Loucy (cell line): ENCODE data around the gene NCOR1.

Source experiments
- H2AFZ ChIP-seq: fragments of 200-600 bp; sonication (generic); 2 replicates; pipeline ENCODE4 v1.6.0; 2016; ENCODE audit warnings: antibody characterized with exemption, mild to moderate bottlenecking, low read length, moderate library complexity
- H3F3A ChIP-seq: fragments of 200-600 bp; 2 replicates; pipeline ENCODE4 v1.6.0; 2016; ENCODE audit warnings: antibody characterized with exemption, low read depth, mild to moderate bottlenecking
- H3K27me3 ChIP-seq: fragments of 200-600 bp; sonication (generic); 2 replicates; pipeline ENCODE4 v1.6.1; 2014; ENCODE audit warnings: low read length, mild to moderate bottlenecking; ENCODE audit not compliant: insufficient read depth, poor library complexity, severe bottlenecking
- H3K36me3 ChIP-seq: fragments of 200-600 bp; sonication (generic); 2 replicates; pipeline ENCODE4 v1.6.1; 2016; ENCODE audit warnings: low read length; ENCODE audit not compliant: insufficient read depth
- H3K4me1 ChIP-seq: fragments of 200-600 bp; sonication (generic); 2 replicates; pipeline ENCODE4 v1.5.1; 2014; ENCODE audit warnings: low read length, mild to moderate bottlenecking; ENCODE audit not compliant: insufficient read depth, poor library complexity, severe bottlenecking
- H3K4me2 ChIP-seq: fragments of 200-600 bp; sonication (generic); 2 replicates; pipeline ENCODE4 v1.6.0; 2014; ENCODE audit warnings: antibody characterized with exemption, low read length, low read depth, mild to moderate bottlenecking; ENCODE audit not compliant: poor library complexity, severe bottlenecking
- H3K4me3 ChIP-seq: fragments of 200-600 bp; sonication (generic); 2 replicates; pipeline ENCODE4 v1.5.1; 2014; ENCODE audit warnings: low read length, mild to moderate bottlenecking, mixed read lengths; ENCODE audit not compliant: poor library complexity, severe bottlenecking
- H3K79me2 ChIP-seq: fragments of 200-600 bp; sonication (generic); 2 replicates; pipeline ENCODE4 v1.6.1; 2014; ENCODE audit warnings: low read length; ENCODE audit not compliant: insufficient read depth
- H3K9ac ChIP-seq: fragments of 200-600 bp; sonication (generic); 2 replicates; pipeline ENCODE4 v1.6.0; 2014; ENCODE audit warnings: mild to moderate bottlenecking, low read depth, low read length, moderate library complexity; ENCODE audit not compliant: poor library complexity, severe bottlenecking
- H3K9me2 ChIP-seq: fragments of 200-600 bp; sonication (generic); replicated peaks from 2 replicates; pipeline ENCODE4 v1.6.1; 2016; ENCODE audit warnings: low read depth, low read length, mixed read lengths
- H3K9me3 ChIP-seq: fragments of 200-600 bp; sonication (generic); 2 replicates; pipeline ENCODE4 v1.6.1; 2014; ENCODE audit warnings: mild to moderate bottlenecking, antibody characterized with exemption, low read length, low read depth; ENCODE audit not compliant: insufficient read depth
- H4K20me1 ChIP-seq: fragments of 200-600 bp; sonication (generic); 2 replicates; pipeline ENCODE4 v1.6.0; 2014; ENCODE audit warnings: antibody characterized with exemption, low read length, mild to moderate bottlenecking; ENCODE audit not compliant: insufficient read depth, poor library complexity, severe bottlenecking
- CTCF ChIP-seq: fragments of 200-600 bp; sonication (generic); conservative IDR thresholded peaks from 2 replicates; pipeline ENCODE4 v1.5.1; 2014; ENCODE audit warnings: mild to moderate bottlenecking, antibody characterized with exemption, low read length
- EZH2phosphoT487 ChIP-seq: fragments of 200-600 bp; IDR thresholded peaks from 2 replicates; pipeline ENCODE4 v1.6.1; 2018; ENCODE audit warnings: antibody characterized with exemption, mild to moderate bottlenecking, moderate library complexity, borderline replicate concordance

Gene NCOR1

GRCh38 chr17:16135461-16135860, 79.9 kb downstream of the NCOR1 start:
- no peak for TF ChIP-seq EZH2phosphoT487
- TF ChIP-seq CTCF = no peak
- Histone ChIP-seq H3K9ac (no peak overlapping the region), H3K4me3 (no peak overlapping the region), H3K9me2 (no peaks in the 10 kb centered on the region), H3K4me1 (peaks cover 6% of the 10 kb centered on the region), H3K9me3 (no peaks in the 10 kb centered on the region), H2AFZ (no peak overlapping the region), H3K27me3 (no peaks in the 10 kb centered on the region), H3K36me3 (peaks cover 64% of the 10 kb centered on the region; the same call in 1 of the 2 replicates), H3F3A (no peaks in the 10 kb centered on the region), H4K20me1 (no peaks in the 10 kb centered on the region), H3K79me2 (no peaks in the 10 kb centered on the region), H3K4me2 (no peak overlapping the region)

- H3K36me3 ChIP-seq = peaks cover 66% of the 10 kb centered on the region; the same call in 1 of the 2 replicates
- no peaks in the 10 kb centered on the region for H3K79me2 ChIP-seq
- H3K9ac ChIP-seq = no peak overlapping the region
- no peaks in the 10 kb centered on the region for H3K9me3 ChIP-seq
- TF ChIP-seq EZH2phosphoT487 = no peak
- no peak for TF ChIP-seq CTCF
- H3K4me3 ChIP-seq = no peak overlapping the region
- H4K20me1 ChIP-seq = no peaks in the 10 kb centered on the region
- peaks cover 6% of the 10 kb centered on the region for H3K4me1 ChIP-seq
- no peak overlapping the region for H2AFZ ChIP-seq
- H3F3A ChIP-seq = 0 out of 2 replicates have a peak, but pooled peaks cover 5% of the 10 kb centered on the region
- H3K9me2 ChIP-seq = no peaks in the 10 kb centered on the region
- H3K4me2 ChIP-seq = no peak overlapping the region
- no peaks in the 10 kb centered on the region for H3K27me3 ChIP-seq
Measured at GRCh38 chr17:16131593-16131992, 83.7 kb downstream of the NCOR1 start.

GRCh38 chr17:16129441-16130205, 85.7 kb downstream of the NCOR1 start:
- no peak overlapping the region for H3K4me3 ChIP-seq

More at GRCh38 chr17:16129441-16130205, 85.7 kb downstream of the NCOR1 start:
- H3K9me2 ChIP-seq = no peaks in the 10 kb centered on the region
- H3K79me2 ChIP-seq = no peaks in the 10 kb centered on the region
- no peak overlapping the region for H3K4me2 ChIP-seq
- H3K27me3 ChIP-seq = no peaks in the 10 kb centered on the region
- H2AFZ ChIP-seq = no peak overlapping the region
- 0 out of 2 replicates have a peak, but pooled peaks cover 5% of the 10 kb centered on the region for H3F3A ChIP-seq
- H3K36me3 ChIP-seq = peaks cover 66% of the 10 kb centered on the region; the same call in 1 of the 2 replicates
- H4K20me1 ChIP-seq = no peaks in the 10 kb centered on the region
- H3K9me3 ChIP-seq = no peaks in the 10 kb centered on the region
- peaks cover 6% of the 10 kb centered on the region for H3K4me1 ChIP-seq
- no peak for TF ChIP-seq CTCF
- no peak for TF ChIP-seq EZH2phosphoT487
- no peak overlapping the region for H3K9ac ChIP-seq
